ENCODE data around the gene CCL24.
"Not testable (repeated sequence)": the region's sequence is repeated elsewhere in the genome, so short reads cannot be mapped to it uniquely, and the experiment has no call there.

CCL24 gene

GRCh38 chr7:75850235-75850634 lies 36.6 kb upstream of the CCL24 start:
- TF ChIP-seq CTCF (IDR thresholded peaks at IDR 0.05; ENCODE audit: low read depth, low read length), result no peak
- TF ChIP-seq POLR2A (IDR thresholded peaks at IDR 0.05; ENCODE audit: extremely low read depth, insufficient read length), result no peak
- TF ChIP-seq MAX (IDR thresholded peaks at IDR 0.05; ENCODE audit: low read depth, low read length), result peak; percentile 75
- TF ChIP-seq MYC (IDR thresholded peaks at IDR 0.05; ENCODE audit: low read depth, low read length), result peak; percentile 76
- DNase-seq (ENCODE audit: low read depth), result peak; percentile 94
- H3K4me3 ChIP-seq (ENCODE audit: low read depth, low read length), result no peak overlapping the region

- H3K4me3 ChIP-seq (ENCODE audit: low read depth, low read length), result no peak overlapping the region
- DNase-seq (ENCODE audit: low read depth), result no peak
- TF ChIP-seq POLR2A (IDR thresholded peaks at IDR 0.05; ENCODE audit: extremely low read depth, insufficient read length) (no peak), CTCF (IDR thresholded peaks at IDR 0.05; ENCODE audit: low read depth, low read length) (no peak), MYC (IDR thresholded peaks at IDR 0.05; ENCODE audit: low read depth, low read length) (no peak), MAX (IDR thresholded peaks at IDR 0.05; ENCODE audit: low read depth, low read length) (no peak)
Observed at GRCh38 chr7:75849573-75849972, 36.0 kb upstream of the CCL24 start.

- TF ChIP-seq MYC (IDR thresholded peaks at IDR 0.05; ENCODE audit: low read depth, low read length), result no peak
- no peak for TF ChIP-seq MAX (IDR thresholded peaks at IDR 0.05; ENCODE audit: low read depth, low read length)
- no peak for TF ChIP-seq CTCF (IDR thresholded peaks at IDR 0.05; ENCODE audit: low read depth, low read length)
- TF ChIP-seq POLR2A (IDR thresholded peaks at IDR 0.05; ENCODE audit: extremely low read depth, insufficient read length), result no peak
- no peak overlapping the region for H3K4me3 ChIP-seq (ENCODE audit: low read depth, low read length)
- peak; percentile 61 for DNase-seq (ENCODE audit: low read depth)
Observed at GRCh38 chr7:75847707-75848106, 34.1 kb upstream of the CCL24 start.

- H3K4me3 ChIP-seq (ENCODE audit: low read depth, low read length); DNase-seq (ENCODE audit: low read depth): not testable (repeated sequence)
Observed at GRCh38 chr7:75845132-75845531, 31.5 kb upstream of the CCL24 start.

GRCh38 chr7:75844158-75844557 lies 30.6 kb upstream of the CCL24 start:
- no peak for DNase-seq (ENCODE audit: low read depth)
- no peak for TF ChIP-seq MAX (IDR thresholded peaks at IDR 0.05; ENCODE audit: low read depth, low read length)
- TF ChIP-seq MYC (IDR thresholded peaks at IDR 0.05; ENCODE audit: low read depth, low read length), result no peak
- TF ChIP-seq CTCF (IDR thresholded peaks at IDR 0.05; ENCODE audit: low read depth, low read length), result no peak
- TF ChIP-seq POLR2A (IDR thresholded peaks at IDR 0.05; ENCODE audit: extremely low read depth, insufficient read length), result no peak
- no peak overlapping the region for H3K4me3 ChIP-seq (ENCODE audit: low read depth, low read length)

- DNase-seq (ENCODE audit: low read depth), result no peak
- TF ChIP-seq MYC (IDR thresholded peaks at IDR 0.05; ENCODE audit: low read depth, low read length), result no peak
- TF ChIP-seq POLR2A (IDR thresholded peaks at IDR 0.05; ENCODE audit: extremely low read depth, insufficient read length), result no peak
- no peak for TF ChIP-seq MAX (IDR thresholded peaks at IDR 0.05; ENCODE audit: low read depth, low read length)
- no peak for TF ChIP-seq CTCF (IDR thresholded peaks at IDR 0.05; ENCODE audit: low read depth, low read length)
Observed at GRCh38 chr7:75843613-75844116, 30.1 kb upstream of the CCL24 start.

More at GRCh38 chr7:75843613-75844116, 30.1 kb upstream of the CCL24 start:
- H3K4me3 ChIP-seq (ENCODE audit: low read depth, low read length), result no peak overlapping the region

Data from NB4 (cell line).